ENCODE results near the gene B4GALT2. TPM values are rescaled to one million over a fixed set of nuclear protein-coding genes. Genes with fewer than 3 reads are reported as not detected.

The B4GALT2 gene
- total RNA-seq, 6 experiments from 2014 or later: 87.8 to 107 (median 98.8) TPM

- Mint-ChIP-seq H3K36me3 (ENCODE audit: low read depth) (no peaks in the 10 kb centered on the region), H3K27ac (peak within 1 kb of the TSS; percentile 90), H3K9me3 (no peaks in the 10 kb centered on the region), H3K4me3 (peak within 1 kb of the TSS; percentile 89), H3K4me1 (ENCODE audit: low read depth) (peaks cover 29% of the 10 kb centered on the region), H3K27me3 (ENCODE audit: insufficient read depth) (peaks cover 10% of the 10 kb centered on the region; the same call in 1 of the 2 replicates)
- peak; percentile 87 for DNase-seq
- TF ChIP-seq CTCF (IDR thresholded peaks at IDR 0.05): peak; percentile 31
Measured at GRCh38 chr1:43991476-43992231, 12.6 kb downstream of the B4GALT2 start, which contains the start of gene CCDC24. Gene CCDC24 (plus strand): TSS chr1:43991599. CDS start chr1:43991879, 280 bp downstream.

DNA sequence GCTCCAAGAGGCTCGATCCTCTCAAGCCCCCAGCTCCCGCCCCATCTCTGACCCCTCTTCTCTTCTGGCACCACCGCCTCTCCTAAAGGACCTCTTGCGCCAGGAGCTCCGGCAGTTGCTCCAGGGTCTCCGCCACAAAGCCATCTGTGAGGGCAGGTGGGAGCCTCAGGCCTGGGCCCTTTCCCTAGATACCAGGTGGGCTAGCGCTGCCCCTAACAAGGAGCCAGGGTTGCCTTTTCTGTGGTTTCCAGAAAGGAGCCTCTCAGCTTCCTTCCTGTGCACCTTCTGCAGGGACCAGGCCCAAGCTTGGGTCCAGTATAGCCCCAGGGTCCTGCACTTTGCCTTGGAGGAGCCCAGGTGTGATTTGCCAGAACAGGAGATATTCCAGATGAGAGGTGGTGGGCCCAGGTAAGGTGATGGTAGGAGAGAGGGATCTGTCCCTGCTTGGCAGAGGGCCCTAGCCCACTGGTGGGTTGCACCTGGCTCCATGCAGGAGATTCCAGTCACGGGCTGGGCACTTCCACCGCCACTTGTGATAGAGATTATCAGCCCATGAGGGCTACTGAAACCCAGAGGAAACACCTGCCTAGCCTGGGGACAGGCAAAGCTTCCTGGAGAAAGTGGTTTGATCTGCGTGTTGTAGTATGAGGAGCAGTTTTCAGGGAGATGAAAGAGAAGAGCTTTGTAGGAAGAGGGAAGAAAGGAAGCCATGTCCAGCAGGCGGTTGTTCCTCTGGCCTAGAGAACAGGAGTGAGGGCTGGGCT lies 13.4 kb downstream of the B4GALT2 start:
- no peak for DNase-seq
- H3K27ac Mint-ChIP-seq: peak overlapping the region; percentile 90; the same call in 1 of the 2 replicates
- peaks cover 10% of the 10 kb centered on the region; the same call in 1 of the 2 replicates for H3K27me3 Mint-ChIP-seq (ENCODE audit: insufficient read depth)
- H3K9me3 Mint-ChIP-seq: no peaks in the 10 kb centered on the region
- no peaks in the 10 kb centered on the region for H3K36me3 Mint-ChIP-seq (ENCODE audit: low read depth)
- H3K4me1 Mint-ChIP-seq (ENCODE audit: low read depth): peaks cover 22% of the 10 kb centered on the region
- peak overlapping the region; percentile 89 for H3K4me3 Mint-ChIP-seq
- TF ChIP-seq CTCF (IDR thresholded peaks at IDR 0.05): no peak

GRCh38 chr1:43993206-43993914 lies 14.3 kb downstream of the B4GALT2 start:
- Mint-ChIP-seq H3K4me1 (ENCODE audit: low read depth) (peaks cover 19% of the 10 kb centered on the region), H3K4me3 (no peak overlapping the region), H3K9me3 (no peaks in the 10 kb centered on the region), H3K27ac (no peak overlapping the region), H3K36me3 (ENCODE audit: low read depth) (no peaks in the 10 kb centered on the region), H3K27me3 (ENCODE audit: insufficient read depth) (peaks cover 10% of the 10 kb centered on the region; the same call in 1 of the 2 replicates)
- TF ChIP-seq CTCF (IDR thresholded peaks at IDR 0.05): no peak
- no peak for DNase-seq

- no peaks in the 10 kb centered on the region for H3K9me3 Mint-ChIP-seq
Measured at GRCh38 chr1:43994071-43994470, 15.1 kb downstream of the B4GALT2 start.

More at GRCh38 chr1:43994071-43994470, 15.1 kb downstream of the B4GALT2 start:
- no peak overlapping the region for H3K27ac Mint-ChIP-seq
- peaks cover 19% of the 10 kb centered on the region for H3K4me1 Mint-ChIP-seq (ENCODE audit: low read depth)
- no peak for DNase-seq
- H3K27me3 Mint-ChIP-seq (ENCODE audit: insufficient read depth): peaks cover 10% of the 10 kb centered on the region; the same call in 1 of the 2 replicates
- no peak overlapping the region for H3K4me3 Mint-ChIP-seq
- no peaks in the 10 kb centered on the region for H3K36me3 Mint-ChIP-seq (ENCODE audit: low read depth)
- TF ChIP-seq CTCF (IDR thresholded peaks at IDR 0.05): no peak

Data from HFFc6 (cell line).